OCI-LY7 (cell line): ENCODE data around the gene RSAD2.

Experiments
- CTCF ChIP-seq: fragments of 200-600 bp; sonication (generic); conservative IDR thresholded peaks from 2 replicates; pipeline ENCODE4 v1.5.1; 2014; ENCODE audit warnings: mild to moderate bottlenecking, antibody characterized with exemption, low read length, moderate library complexity, mixed read lengths
- EZH2phosphoT487 ChIP-seq: fragments of 200-600 bp; sonication (generic); IDR thresholded peaks from 2 replicates; pipeline ENCODE4 v1.6.1; 2018; ENCODE audit warnings: low read depth, borderline replicate concordance, mild to moderate bottlenecking, mixed run types, antibody characterized with exemption, low read length, moderate library complexity, mixed read lengths

- TF ChIP-seq CTCF = no peak
- no peak for TF ChIP-seq EZH2phosphoT487
Measured at GRCh38 chr2:6881516-6881915, 3.9 kb downstream of the RSAD2 start.
